GM19328 (cell line): ENCODE data around the gene MRPL19.
A peak's percentile ranks its signal among the peaks of the same experiment; 100 is the strongest.

Source experiments
- ATAC-seq: cut with Tn5 transposase; IDR thresholded peaks from one replicate; pipeline ENCODE4 v1.9.1; 2021; ENCODE audit warnings: mild to moderate bottlenecking, moderate library complexity; ENCODE audit not compliant: unreplicated experiment

MRPL19 gene

DNA sequence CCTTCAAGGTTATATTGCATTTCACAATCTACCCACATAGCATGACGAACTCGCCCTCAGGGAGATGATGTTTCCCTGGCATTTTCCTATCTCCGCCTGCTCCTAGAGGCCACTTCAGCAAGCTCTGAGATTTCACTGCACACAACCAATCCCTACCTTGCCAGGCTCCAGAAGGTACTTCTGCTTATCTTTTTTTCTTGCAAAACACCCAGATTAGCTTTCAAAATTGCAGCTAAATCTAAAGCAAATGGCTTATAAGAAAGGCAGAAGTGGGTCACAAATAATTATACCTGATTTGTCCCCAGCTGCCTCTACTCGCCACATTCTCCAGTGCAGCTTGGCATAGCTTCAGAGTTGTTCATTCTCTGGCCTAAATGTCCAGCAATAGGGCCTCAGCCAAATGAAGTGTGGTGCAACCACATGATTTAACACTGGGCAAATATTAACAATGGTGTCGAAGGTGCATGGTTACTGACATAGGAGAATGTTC, 32.4 kb upstream of the MRPL19 start:
- no peak for ATAC-seq

DNA sequence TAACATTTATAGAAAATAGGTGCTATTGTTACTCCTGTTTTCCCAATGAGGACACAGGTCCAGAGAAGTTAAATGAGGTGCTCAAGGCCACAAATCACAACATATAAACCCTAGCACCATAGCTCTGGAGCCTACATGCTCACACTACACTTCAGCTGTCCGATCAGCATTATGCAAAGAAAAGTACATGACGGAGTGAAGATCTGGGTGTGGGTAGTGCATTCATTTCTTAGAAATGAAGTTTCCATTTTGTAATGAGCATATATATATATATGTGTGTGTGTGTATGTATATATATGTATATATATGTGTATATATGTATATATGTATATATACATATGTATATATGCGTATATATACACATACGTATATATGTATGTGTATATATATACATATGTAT, 30.2 kb upstream of the MRPL19 start:
- no peak for ATAC-seq

DNA sequence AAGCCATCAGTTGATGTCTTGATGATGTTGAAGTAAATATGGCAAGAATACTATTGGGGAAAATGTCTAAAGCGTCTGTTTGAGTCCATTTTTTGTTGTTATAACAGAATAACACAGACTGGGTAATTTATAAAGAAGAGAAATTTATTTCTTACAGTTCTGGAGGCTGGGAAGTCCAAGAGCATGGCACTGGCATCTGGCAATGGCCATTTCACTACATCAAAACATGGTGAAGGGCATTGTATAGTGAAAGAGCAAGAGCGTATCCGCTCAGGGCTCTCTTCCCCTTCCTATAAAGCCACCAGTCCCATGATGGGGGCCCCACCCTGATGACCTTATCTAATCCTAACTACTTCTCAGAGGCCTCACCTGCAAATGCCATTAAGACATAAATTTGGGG, 29.6 kb upstream of the MRPL19 start:
- ATAC-seq, result no peak

DNA sequence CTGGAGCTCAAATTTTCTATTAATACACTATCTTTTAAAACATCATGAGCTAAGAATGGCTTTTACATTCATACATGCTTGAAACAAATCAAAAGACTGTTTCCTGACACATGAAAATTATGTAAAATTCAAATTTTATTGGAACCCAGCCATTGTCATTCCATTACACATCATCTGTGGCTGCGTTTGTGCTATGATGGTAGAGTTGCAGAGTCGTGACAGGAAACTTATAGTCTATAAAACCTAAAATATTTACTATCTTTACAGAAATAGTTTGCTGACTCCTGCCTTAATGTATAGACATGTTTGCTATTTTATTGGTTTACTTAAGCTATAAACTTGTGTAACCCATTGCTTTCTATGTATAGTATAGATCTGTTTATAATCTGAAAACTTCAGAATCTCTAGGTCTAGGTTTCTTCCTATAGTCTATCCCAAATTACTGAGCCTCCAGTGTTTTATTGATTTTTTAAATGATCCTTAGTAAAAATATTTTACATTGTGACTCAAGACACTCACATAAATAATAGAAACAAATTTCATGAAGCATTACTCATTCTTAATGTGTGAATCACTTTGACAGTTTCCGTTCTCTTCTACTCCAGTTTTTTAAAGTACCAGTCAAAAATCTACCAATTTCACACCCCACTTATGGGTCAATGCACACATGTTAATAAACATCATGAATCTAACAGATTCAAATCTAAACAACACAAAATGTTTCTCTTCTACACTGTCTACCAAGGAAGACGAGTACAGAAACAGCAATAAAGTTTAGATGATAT, 26.4 kb upstream of the MRPL19 start:
- no peak for ATAC-seq

DNA sequence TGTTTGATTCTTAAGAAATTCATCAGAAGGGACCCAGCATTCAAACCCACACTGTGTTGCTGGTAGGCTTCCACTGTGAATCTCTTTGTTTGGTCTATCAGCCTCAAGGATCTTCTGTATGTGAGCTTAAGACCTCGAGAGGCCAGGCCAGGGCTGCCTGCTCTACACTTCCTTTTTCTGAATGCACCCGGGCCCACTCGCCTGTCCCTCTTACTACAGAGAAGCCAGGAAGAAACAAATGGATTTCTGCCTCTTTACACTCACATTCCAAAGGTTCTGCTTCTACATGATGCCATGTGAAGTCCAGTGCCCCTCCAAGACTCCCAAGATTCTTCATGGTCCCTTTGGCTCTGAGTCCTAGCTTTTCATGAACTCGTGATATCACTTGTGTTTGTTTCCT, 25.4 kb upstream of the MRPL19 start:
- ATAC-seq, result no peak

DNA sequence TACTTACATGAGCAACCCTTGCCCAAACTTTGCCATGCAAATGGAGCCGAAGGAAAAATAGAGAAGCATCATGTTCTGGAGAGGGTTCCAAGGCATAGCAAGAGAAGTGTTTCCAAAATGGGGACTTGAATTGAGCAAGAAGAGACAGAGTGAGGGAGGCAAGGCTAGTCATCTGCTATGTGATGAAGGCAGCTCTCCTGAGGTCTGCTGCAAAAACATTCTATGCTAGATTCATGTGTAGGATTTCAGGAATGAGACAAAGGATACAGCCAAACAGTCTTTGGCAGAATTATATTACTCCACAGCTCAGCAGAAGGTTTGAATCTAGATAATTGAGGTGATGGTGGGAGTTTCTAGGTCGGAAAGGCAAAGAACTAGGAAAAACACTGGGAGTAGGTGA, 24.1 kb upstream of the MRPL19 start:
- ATAC-seq, result no peak

DNA sequence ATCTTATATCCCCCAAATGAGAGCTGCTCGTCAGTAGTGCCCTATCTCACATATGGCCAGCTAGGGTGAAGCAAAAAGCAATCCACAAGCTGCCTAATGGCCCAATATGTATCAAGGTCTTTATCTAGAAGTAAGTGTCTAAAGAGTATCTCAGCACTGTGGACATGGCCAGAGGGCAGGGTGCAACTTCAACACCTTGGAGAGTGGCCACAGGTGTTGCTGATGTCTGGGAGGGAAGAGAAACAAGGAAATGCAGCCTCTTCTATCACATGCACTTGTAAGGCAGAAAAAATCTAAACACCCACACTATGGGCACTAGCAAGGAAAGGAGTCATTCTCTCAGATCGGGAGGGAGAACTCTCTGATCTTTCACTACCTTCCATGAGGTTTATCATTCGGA, 23.7 kb upstream of the MRPL19 start:
- no peak for ATAC-seq

DNA sequence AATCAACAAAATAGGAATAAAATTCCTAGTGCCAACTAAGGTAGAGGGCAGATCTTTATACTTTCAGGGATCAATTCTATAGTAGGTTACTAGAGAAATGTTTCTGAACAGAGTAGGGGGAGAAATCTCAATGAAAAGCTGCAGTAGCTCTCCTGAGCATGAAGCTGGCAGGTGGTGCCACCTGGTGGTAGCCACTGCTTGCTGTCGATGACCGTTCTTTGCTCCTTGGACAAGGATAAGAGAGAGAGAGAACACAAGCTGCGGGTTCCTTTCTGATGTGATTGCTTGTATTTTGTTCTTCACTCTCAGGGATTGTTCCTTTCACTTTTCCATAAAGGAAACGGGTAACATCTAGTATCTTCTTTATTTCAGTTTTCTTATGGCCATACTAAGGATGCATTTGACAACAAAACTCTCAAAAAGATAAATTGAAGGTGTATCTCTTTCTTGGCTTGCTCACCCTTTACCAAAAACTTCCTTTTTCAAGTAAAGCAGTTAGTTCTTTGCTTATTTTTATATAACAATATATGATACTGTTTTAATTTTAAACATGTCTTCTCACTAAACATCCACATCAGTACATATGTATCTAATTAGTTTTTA, 18.6 kb upstream of the MRPL19 start:
- ATAC-seq, result peak; percentile 92

DNA sequence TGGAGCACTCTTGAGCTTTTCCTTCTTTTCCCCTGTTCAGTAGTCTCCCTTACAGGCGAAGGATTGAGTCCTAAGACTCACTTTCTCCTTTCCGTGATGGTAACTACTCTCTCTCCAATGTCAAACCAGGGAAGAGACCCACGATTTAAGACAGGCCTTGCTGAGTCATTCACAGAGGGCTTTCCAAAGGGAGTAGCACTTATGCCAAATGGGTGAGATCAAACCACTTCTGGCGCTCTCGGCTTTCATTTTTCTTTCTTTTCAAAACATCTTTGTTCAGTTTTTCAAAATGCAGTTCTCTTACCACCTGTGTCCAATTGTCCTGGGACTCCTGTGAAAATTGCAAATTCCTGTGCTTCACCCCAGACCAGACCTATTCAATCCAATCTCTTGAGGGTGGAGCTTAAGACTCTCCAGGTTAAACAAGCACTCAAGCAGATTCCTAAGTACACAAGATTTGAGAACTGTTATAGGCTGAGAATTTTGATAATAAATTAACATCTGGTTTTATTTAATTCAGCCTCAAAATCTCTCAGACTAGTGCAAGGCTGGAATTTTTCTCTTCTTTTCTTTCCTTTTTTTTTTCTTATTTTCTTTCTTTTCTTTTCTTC, 14.4 kb upstream of the MRPL19 start:
- no peak for ATAC-seq

DNA sequence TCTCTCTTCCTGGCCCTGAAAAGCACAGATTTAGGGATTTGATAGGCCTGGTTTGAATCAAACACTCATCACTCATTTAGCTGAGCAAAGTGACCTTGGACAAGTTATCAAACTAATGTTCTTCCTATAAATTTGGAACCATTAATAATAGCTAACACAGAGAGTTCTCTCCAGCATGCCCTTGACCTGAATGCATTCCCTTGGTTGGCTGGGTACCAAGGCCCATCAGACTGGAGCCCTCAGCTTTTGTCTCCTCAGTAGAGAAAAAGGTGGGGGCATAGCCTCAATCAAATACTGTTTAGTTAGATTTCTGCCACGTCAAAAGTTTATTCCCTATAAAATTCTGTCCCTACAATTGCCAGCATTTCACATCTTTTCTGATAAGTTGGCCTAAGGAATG, 13.8 kb upstream of the MRPL19 start:
- no peak for ATAC-seq

DNA sequence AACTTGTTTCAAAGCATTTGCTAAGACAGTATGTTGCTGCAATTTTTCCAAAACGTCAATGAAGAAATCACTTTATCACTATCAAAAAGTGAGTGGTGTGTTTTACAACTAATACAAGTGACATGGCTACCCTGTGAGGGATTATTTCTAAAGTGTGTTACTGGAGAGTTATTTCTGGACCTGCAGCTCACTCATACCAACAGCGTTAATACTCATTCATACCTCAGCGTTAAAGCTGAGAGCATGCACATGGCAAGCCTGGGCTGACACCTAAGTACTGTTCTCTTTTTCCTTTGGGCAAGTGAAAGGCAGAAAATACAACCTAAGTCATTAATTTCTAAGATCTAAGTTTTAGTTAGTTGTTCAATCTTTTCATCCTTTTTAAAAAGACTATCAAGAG, 13.0 kb upstream of the MRPL19 start:
- no peak for ATAC-seq

DNA sequence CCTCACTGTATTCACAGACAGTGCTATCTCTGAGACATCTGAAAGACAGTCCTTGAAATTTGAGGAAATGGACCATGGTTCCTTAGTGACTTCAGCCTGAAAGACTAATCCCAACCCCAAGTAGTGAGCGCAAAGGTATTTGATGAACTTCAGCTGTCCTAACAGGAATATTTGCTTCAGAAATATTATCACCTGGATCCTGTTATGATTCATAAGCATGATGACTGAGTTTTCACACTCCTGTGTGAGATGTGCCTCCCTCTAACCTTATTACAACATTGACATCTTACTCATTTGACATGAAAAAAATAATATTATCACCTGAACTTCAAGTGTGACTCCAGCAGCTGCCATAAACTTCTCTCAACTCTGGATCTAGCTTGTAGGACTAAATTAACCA, 11.6 kb upstream of the MRPL19 start:
- no peak for ATAC-seq

DNA sequence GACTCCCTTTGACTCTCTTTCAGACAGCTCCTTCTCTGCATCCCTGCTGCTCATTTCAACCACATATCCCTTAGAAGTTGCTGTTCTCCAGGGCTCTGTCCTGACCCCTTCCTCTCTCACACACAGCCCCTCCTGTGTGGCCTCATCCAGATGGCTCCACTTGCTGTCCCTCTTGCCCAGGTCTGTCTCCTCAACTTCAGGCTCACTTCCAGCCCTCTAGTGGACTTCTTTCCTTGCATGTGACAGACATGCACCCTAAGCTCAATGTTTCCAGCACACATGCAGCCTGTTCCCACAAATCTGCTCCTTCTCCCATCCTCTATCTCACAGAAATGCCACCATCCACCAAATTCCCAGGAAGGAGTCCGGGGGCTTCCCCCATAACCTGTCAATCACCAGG, 9.0 kb upstream of the MRPL19 start:
- ATAC-seq, result no peak

DNA sequence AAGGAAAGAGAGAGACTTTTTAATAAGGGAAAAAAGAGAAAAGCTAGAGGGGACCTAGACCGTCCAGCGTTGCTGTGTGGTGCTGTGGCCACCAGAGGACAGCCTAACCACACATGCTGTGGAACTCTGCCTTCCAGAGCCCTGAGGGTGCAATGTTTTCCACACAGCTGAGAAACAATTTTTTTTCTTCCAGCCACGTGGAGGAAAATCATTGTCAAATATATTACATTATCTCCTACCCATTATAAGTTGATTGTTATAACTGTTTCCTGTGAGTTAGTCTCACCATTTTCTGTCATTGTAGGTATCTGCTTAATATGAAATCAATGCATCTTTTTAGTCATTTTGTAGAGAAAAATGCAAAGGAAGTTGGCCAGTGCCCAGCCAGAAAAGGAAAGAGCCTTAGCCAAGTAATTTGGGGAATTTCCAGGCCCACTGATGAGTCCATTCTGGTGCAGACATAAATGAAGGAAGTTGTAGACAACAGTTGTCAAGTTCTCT, 5.9 kb upstream of the MRPL19 start:
- peak; percentile 98 for ATAC-seq

DNA sequence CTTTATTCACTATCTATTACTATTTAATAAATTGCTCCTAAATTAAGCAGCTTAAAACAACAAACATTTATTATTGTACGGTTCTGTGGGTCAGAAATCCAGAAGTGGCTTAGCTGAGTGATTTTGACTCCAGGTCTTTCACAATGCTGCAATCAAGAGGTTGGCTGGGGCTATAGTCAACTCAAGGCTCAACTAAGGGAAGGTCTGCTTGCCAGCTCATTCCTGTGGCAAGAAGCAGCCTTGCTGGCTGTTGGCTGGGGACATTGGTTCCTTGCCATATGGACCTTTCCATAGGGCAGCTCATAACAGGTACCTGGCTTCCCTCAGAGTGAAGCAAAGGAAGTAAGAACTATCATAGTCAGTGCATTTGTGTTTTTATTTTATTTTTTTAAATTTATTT, 5.0 kb upstream of the MRPL19 start:
- no peak for ATAC-seq

DNA sequence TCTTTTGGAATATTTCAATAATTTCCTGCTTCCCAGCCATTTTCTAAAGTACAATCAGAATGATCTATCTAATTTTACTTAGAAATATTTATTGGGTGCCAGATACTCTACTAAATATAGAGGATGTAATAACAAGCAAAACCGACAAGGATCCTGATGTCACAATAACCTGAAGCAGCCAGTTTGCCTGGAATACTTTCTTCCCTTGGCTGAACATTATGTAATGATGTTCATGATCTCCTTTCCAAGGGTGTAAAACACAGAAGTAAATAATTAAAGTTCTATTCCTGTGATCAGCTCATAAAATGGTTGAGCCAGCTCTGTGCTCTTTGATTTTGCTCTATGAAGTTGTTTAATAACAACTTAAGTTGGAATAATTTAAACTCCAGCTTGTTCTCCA, 2.6 kb upstream of the MRPL19 start:
- no peak for ATAC-seq

DNA sequence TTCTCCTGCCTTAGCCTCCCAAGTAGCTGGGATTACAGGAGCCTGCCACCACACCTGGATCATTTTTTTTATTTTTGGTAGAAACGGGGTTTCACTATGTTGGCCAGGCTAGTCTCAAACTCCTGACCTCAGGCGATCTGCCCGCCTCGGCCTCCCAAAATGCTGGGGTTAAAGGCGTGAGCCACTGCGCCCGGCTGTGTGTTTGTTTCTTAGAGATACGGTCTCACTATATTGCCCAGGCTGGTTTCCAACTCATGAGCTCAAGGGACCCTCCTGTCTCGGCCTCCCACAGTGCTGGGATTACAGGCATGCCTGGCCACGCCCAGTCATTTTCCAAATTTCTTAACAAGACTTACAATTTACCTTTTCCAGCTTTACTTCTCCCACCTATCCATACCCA, 940 bp upstream of the MRPL19 start:
- no peak for ATAC-seq

DNA sequence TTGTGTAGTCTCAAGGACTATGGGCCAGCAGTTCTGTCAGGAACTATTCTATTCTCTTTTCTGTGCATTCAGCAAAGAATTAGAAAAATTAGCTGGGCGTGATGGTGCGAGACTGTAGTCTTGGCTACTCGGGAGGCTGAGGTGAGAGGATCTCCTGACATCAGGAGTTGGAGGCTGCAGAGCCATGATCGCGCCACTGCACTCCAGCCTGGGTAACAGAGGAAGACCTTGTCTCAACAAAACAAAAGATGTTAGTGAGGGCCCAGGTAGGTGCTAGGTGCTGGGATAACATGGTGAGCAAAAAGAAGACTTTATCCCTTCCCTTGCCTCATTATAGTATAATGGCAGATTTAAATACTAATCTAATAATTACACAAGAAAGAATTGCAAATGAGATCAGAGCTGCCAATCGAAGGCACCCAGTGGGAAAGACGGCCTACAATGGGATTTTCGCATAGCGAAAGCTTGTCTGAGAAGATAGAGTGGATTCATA, 447 bp upstream of the MRPL19 start:
- ATAC-seq, result peak; percentile 2

DNA sequence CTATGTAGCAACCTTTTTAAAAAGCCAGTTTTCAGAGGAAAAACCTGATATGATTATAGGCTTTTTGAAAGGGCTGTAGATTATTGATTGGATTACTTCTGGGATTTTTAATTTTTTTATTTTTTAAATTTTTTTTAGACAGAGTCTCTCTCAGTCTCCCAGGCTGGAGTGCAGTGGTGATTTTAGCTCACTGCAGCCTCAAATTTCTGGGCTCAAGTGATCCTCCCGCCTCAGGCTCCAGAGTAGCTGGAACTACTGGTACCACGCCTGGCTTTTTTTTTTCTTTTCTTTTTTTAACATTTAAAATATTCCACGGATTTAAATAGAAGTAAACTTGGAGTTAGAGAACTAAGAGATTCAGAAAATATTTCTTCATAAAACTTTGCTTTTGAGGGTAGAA, 1.2 kb downstream of the MRPL19 start:
- ATAC-seq, result no peak

DNA sequence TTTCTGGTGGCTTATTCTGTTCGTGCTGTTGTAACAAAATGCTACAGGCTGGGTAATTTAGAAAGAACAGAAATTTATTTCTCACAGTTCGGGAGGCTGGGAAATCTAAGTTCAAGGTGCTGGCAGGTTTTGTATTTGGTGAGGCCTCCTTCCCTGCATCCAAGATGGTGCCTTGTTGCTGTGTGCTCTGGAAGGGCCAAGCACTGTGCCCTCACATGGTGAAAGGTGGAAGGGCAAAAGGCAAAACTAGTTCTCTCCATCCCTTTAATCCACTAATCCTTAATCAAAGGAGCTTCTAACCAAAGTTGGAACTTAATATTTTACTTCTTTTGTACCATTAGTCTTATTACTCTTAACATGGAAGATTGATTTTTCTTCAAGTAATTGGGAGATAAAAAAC, 7.4 kb downstream of the MRPL19 start:
- no peak for ATAC-seq

DNA sequence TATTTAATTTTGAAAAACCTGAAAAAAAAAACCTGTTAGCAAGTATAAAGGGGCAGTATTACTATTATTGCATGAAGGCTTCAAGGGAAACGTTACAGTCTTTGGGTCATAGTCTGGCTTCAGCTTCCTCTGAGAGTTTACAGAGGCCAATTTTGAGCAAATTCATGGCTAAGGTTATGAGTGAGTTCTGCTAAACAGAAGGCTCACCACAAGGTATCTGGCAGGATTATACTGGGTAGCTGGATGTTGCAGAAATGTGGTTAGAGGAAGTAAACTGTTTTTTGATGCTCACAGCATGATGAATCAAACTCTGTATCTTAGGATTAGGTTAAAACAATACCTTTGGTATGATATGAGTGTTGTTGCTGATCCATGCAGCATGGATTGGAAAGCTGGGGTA, 9.3 kb downstream of the MRPL19 start:
- ATAC-seq, result no peak

DNA sequence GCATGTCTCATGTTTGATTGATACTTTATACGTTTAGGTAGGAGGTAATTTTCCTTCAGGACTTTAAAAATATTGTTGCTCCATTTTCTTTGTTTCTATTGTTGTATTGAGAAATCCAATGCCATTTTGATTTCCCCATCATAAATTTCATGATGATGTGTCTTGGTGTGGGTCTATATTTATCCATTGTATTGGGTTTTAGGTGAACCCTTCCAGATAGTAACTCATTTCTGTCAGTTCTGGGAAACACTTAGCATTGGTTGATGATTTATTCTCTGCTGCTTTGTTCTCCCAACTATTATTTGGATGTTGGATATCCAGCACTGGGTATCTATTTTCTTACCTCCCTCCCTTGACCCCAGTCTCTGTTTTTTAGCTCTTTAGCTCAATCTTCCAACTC, 10.0 kb downstream of the MRPL19 start:
- no peak for ATAC-seq
